SW 1271 (cell line): Measurements from ENCODE around the gene EXOC4.

ENCODE experiments used
- DNase-seq, 2 experiments: peaks; one replicate each; lab custom pipeline; 2025; lab: John Stamatoyannopoulos, UW

Gene EXOC4

DNA sequence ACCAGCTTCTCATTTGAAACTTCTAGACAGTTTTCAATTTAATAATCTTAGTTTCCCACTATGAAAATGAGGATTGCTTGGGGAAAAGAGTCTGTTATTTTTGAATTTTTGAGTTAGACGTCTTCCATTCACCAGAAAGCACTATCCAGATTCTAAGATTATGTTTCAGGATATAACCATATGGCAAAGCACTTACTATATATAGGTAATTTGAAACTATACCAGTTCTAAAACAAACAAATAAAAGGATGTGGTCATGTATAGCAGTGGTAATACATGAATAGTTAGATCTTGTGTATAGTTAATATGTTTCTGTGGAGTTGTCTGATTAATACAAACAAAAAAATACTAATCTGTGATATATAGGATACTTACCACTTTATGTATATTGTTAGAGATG, 320.0 kb downstream of the EXOC4 start:
- no peak for DNase-seq

GRCh38 chr7:133573554-133574265, 320.8 kb downstream of the EXOC4 start:
- no peak for DNase-seq

DNA sequence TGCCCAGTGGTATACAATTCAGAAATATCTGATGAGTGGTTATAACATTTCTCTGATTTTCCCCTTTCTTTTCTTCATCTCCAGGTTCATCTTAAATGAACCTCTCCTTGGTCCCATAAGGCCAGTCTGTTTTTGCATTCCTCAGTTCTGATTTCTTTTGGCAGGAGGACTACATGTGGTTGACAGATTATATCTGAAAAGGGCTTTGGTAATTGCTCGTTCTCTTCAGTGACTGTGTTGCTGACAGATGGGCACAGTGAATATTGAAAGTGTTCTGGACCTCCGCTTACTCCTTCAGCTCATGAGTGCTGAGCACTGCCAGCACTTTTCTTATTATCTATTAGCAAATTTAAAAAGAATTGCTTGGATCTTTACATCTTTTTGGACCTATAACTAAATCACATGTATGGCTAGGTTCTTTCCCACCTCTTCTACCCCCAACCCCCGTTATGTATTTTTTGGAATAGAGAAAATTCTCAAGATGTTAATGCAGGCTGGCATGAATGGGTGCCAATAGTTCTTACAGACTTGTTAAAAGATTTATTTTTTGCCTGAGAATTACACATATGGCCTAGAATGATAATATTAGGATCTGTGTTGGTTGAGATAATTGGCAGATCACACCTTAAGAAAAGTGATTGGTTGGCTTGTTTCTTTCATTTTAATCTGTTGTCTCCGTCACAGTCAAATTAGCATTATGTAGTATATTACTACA, 323.0 kb downstream of the EXOC4 start:
- no peak for DNase-seq

DNA sequence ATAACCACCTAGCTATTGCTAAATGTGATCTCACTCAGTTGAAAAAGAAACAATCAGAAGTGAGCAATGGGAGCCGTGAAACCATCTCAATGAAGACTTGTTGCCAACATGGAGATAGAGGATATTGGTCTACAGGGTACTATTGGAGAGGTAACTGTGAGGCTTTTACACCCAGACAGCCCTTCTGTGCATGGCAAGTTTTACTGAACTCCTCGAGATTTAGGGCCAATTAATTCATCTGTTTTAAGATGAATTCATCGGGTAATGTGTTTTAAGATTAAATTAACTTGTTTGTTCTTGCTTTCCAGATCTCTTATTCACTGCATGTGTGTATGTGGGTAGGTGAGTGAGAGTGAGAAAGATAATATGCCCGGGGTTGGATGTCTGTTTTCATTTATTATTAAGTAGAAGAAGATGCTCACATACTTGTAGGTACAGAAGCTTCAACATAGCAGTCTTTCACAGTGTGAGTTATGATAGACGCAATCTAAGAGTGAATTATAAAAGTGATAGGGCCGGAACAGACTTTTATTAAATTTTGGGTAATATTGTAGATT, 323.8 kb downstream of the EXOC4 start:
- DNase-seq: no peak

GRCh38 chr7:133582766-133583523, 330.1 kb downstream of the EXOC4 start:
- no peak for DNase-seq

GRCh38 chr7:133583545-133584171, 330.8 kb downstream of the EXOC4 start:
- DNase-seq: no peak

DNA sequence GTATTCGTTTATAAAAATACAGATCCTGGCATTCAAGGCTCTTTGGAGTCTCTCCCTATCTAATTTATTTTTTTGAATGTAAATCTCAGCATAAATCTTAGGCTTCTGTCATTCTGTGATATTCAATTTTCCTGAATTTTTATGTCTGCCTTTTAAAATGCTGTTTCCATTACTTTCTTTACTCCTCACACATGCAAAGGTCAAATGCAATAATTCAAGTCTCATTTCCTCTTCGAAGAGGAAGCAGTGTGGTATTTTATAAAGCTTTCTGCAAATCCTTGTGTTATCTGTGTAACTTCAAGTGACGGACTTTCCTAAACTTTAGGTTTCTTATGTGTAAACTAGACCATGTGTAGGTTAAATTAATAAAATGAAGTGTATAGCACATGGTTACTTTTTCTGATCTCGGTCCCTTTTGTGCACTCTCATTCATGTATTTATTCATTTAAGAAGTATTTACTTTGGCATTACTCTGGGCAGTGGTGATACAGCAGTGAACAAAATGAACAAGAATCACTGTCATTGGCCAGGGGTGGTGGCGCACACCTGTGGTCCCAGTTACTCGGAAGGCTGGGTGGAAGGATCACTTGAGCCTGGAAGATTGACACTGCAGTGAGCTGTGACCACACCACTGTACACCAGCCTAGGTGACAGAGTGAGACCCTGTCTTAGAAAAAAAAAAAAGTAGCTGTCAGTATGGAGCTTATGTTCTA, 332.2 kb downstream of the EXOC4 start:
- DNase-seq: no peak

GRCh38 chr7:133586253-133586652, 333.4 kb downstream of the EXOC4 start:
- no peak for DNase-seq

- no peak for DNase-seq
Measured at GRCh38 chr7:133587903-133588302, 335.0 kb downstream of the EXOC4 start.

DNA sequence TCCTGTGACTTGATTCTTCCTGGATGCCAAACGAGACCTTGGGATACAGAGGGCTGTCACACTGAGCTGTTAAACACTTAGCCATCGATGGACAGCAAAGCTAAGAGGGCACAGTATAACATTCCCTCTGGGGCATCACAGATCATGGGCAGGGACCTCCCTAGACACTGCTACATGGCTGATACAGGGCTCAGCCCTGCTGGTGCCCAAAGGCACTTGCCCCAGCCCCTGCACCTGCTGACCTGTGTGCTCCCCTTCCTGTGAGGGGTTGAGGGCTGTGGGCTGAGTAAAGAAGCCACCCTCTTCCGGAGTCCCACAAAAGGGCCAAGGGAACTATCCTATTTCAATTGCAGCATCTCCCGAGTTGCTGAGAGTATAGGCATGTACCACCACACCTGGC, 337.9 kb downstream of the EXOC4 start:
- DNase-seq: no peak

- no peak for DNase-seq
Measured at GRCh38 chr7:133591704-133592340, 338.9 kb downstream of the EXOC4 start.

- no peak for DNase-seq
Measured at GRCh38 chr7:133593561-133593960, 340.7 kb downstream of the EXOC4 start.

DNA sequence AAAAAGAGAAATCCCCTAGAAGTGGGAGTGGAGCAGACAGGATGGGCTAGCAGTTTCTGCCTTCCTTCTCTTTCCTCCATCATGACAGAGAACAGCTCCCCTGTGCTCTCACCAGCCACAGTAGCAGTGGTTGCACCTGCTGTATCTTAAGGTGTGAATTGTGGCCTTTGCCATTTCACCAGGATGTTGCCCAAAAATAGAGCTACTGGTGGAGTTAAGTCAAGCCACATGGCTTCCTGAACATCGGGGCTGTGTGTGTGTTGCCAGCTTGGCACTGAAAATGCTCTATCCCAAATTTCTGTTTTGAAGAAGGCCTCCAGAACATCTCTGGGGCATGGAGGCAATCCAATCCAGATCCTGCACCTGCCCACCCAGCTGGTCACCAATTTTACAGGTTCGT, 348.7 kb downstream of the EXOC4 start:
- no peak for DNase-seq

DNA sequence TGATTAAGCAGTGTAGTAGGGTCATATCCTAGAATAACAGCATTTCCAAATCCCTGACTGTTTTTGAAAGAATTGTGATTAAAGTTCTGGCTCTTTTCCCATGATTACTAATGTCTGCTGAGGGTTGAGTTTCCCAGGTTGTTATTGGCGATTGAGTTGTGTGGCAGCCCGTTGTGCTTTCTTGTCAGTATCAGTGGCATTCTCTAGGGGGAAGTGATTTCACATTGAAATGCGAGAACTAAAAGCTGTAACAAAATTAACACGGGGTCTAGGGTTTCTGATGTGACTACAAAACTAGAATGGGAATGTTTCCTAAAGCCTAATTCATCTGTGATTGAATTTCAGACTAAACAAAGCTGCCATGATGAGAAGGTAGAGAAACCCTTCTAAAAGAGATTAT, 349.4 kb downstream of the EXOC4 start:
- no peak for DNase-seq

DNA sequence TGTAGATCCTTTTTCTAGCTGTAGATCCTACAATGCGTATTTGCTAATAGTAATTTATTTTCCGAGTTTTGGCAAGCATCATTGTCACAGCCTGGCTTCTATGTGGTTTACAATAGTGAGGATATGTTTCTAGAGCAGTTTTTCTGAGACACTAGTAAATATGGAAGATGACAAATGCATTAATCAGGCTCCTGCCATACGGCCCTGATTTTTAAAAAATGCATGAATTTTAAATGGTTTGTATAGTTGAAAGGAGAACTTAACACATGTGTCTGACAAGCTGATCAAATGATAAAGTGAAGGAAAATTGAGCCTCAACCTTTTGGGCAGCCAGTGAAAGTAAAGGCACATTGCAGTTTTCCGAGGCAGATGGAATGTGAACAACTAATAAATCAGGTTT, 354.1 kb downstream of the EXOC4 start:
- no peak for DNase-seq

- no peak for DNase-seq
Measured at GRCh38 chr7:133609806-133610205, 356.9 kb downstream of the EXOC4 start.

DNA sequence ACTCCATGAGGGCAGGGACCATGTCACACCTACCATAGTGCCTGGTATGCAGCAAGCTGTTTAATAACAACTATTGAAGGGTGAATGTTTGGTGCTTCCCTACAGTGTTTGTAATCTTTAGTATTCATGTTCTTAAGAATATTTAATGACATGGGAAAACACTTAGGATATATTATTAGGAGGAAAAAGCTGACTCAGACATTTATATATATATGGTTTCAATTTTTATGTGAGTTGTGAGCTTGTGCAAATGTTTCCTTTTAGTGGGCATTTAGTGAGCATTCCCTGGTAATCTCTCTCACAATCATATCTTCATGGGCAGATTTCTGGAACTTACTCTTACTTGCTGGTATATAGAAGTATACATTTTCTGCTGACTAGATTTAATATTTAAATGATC, 359.1 kb downstream of the EXOC4 start:
- DNase-seq: no peak

DNA sequence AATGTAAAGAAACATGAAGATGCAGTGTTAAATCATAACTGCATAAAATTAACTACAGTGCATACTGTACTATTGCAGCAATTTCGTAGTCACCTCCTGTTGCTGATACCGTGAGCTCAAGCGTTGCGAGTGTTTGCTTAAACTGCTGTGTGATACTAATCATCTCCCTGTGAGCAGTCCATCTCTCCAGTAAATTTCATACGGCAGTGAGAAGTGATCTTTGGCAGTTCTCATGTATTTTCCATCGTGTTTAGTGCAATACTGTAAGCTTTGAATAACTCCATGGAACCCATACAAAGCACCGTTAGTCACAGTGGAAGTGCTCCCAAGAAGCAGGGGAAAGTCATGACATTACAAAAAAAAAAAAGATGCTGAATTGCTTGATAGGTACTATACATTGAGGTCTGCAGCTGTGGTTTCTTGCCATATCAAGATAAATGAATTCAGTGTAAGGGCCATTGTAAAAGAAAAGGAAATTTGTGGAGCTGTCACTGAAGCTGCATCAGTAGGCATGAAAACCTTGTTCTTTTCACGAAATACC, 360.4 kb downstream of the EXOC4 start:
- DNase-seq: no peak

DNA sequence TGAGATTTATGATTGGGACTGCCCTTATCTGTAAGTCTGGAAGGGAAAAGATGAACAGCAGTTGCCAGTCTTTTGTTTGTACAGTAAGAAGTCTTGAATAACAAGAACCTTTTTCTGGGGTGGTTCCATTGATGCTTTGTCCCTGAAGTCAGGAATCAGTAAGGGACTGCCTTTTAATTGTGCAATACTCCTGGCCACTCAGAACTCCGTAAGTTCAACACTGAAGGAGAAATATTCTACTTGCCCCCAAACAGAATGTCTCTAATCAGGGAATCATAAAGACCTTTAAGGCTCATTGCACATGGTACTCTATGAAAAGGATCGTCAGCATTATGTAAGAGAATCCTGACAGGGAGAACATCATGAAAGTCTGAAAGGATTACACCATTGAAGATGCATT, 361.4 kb downstream of the EXOC4 start:
- DNase-seq: no peak

- no peak for DNase-seq
Measured at GRCh38 chr7:133618970-133619369, 366.1 kb downstream of the EXOC4 start.

DNA sequence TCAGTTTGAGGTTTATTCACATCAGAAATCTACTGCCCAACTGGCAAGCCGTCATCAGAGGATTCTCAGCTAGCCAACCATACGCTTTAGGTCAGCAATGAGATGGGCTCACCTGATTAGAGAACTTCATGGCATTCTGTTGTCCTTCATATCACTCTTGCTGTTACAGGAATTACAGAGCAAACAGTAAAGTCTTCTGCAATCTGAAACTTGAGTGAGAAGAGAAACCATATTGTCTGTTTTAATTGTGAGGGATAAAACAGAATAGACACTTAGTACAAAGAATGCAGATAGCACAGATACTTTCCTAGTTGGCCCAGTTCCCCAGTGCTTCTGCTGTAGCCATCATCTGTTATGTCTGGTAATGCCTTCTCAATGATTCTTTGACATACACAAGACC, 366.6 kb downstream of the EXOC4 start:
- DNase-seq: no peak
